Anterior cingulate cortex (tissue), 58 donors: ENCODE measurements around the gene PCGF2.
"Not testable (repeated sequence)": the region's sequence is repeated elsewhere in the genome, so short reads cannot be mapped to it uniquely, and the experiment has no call there.

ENCODE experiments used
- DNase-seq, 58 donors: peaks; one replicate each; lab custom pipeline; 2025; lab: John Stamatoyannopoulos, UW

The PCGF2 gene

DNA sequence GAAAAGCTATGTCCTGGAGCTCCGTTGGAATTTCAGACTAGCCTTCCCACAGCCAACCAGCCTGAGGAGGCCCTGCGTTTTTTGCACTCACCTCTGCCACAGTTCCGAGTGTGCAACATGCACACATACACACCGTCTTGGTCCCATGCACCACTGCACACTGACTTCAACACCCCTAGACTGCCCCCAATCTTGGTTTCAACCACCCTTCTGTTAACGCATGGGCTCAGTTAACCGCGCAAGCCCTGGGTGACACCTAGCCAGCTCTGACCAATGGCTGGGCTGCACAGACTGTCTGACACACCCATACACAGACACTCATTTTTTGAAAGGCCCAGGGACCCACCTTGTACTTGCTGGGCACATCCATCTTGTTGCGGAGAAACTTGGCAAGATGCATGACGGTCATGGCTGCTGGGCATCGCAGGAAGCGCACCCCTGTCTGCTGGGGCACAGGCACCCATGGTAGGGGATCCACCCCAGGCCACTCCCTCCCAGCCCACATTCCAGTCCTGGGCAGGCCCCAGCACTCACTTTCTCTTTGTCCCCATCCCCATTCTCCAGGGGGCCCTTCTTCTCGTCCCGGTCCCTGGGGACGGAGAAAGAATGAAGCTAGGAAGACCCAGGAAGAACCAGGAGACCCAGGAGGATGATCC lies 10.0 kb downstream of the PCGF2 start:
- DNase-seq, result no peak

DNA sequence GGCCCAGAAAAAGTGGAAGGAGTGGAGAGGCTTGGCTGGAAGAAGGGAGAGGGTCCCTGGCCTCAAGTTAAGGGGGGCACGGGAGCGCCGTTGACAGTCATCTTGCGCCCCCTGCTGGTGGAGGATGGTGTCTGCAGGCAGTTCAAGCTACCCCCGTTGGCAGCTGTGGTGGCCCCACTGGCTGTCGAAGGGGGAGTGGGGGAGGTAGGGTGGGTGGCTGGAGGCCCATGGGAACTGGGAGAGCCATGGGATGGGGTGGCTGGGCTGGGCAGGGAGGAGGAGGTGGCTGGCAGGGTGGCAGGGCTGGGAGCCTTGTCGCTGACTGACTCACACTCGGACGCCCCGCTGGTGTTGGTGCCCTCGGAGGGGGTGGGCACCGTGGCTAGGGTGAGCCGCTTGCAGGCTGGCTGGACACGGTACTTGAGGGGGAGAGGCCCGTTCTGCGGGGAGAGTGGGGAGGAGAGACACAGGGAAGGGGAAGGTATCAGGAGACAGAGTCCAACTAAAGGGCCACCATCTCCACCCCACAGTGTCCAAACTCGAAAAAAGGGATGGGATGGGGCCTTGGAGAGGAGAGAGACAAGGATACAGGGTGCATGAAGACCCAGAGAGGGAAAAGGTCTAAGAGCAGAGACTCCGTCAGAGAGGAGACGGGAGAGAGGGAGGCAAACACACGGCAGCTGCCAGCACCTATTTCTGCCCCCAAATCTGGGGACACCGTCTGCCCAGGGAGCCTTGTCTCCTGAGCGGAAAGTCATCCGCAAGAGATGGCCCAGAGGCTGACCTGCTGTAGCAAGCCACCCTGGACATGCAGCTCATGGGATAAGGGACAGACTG lies 12.8 kb downstream of the PCGF2 start:
- peak in 37 of 58 donors; percentile 16 to 74 (median 36) for DNase-seq

- no peak for DNase-seq
These were observed 13.9 kb downstream of the PCGF2 start for GRCh38 chr17:38733982-38734973.

- no peak for DNase-seq
These were observed 14.7 kb downstream of the PCGF2 start for GRCh38 chr17:38733282-38733981.

GRCh38 chr17:38732376-38733281 lies 15.5 kb downstream of the PCGF2 start:
- peak in 1 of 58 donors; percentile 25 for DNase-seq

DNA sequence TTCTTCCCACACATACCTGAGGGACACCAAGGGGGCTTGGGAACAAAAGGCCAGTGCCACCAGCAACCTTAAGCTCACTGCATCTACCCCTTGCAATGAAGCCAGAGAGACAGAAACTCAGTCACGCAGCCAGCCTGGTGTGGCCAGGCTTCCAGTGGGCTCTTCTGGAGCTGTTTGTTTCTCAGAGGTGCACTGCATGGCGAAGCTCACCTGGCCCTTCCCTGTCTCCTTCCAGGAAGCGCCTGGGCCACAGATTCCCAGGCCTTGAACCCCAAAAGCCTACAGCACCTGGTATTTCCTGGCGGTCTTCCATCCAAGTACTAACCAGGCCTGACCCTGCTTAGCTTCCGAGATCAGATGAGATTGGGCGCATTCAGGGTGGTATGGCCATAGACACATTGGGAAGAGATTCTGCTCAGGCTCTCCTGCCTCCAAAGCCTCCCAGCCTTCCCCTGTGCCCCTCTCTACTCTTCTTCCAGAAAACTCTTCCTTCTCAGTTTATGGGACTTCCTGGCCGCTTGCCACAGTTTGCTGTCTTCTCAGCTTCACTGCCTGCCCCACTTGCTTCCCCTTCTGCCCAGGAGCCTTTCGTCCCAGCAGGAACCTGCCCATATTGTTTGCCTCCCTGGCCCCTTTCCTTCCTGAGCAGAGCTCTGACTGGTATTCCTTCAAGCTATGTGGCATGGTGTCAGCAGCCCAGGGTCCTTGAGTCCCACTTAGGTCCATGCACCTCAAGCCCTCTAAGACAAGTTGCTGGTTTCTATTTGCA lies 16.4 kb downstream of the PCGF2 start:
- DNase-seq, result peak in 1 of 58 donors; percentile 25

- peak in 16 of 58 donors; percentile 20 to 73 (median 44) for DNase-seq
These were observed 17.4 kb downstream of the PCGF2 start for GRCh38 chr17:38730526-38731379.

DNA sequence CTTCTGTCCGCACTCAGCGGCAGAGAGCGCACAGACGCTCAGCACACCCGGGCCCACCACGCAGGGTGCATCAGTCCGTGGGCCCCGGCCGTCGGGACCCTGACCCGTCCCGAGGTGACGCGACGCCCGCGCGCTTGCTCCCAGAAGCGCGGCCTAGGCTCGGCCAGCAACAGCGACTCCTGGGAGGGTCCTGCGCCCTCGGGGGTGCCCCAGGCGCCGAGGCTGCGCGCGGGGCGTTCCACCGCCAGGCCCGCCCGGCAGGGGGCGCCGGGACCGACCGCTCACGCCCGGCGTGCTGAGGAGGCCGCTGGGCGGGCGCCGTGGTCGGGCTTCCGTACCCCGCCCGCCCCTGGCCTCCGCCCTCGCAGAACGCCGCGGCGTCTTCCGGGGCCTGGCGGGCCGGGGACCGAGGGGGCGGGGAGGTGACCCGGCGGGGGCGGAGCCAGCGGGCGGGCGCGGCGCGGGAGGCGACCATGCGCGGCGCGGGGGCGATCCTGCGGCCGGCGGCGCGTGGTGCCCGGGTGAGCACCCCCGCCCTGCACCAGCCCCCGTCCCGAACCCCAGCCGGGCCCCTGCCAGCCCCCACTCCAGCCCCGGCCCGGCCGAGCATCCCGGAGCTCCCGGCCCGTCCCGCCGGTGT lies 18.1 kb downstream of the PCGF2 start, which contains the start of gene CISD3:
CISD3 (plus strand) TSS at position 456 of the 640 bp plus-strand sequence; CDS start at position 474, 18 bp downstream.
- peak in 50 of 58 donors; percentile 33 to 83 (median 66) for DNase-seq

- DNase-seq, result no peak
These were observed 18.7 kb downstream of the PCGF2 start for GRCh38 chr17:38729368-38729885.

DNA sequence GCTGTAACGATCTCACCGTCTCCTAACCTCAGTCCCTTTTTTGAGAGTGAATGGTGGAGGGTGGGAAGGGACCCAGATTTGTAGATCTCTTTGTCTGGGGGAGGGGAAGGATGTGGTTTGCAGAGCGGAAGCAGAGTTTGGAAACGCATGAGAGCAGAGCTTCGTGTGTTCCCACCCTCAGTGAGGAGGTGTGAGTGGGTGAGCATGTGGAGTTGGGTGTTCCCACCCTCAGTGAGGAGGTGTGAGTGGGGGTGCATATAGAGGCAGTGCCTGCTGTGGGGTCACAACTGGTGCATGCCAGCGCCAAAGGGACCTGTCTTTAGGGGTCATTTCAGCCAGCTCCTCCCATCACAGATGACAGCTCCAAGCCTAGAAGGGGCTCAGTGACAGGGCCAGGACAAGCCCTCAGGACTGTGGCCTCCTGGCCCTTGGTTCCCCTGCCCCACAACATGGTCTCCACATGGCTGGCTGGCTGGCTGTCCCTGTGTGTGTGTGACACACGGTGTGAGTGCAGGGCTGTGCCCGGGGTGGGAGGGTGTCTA lies 19.8 kb downstream of the PCGF2 start:
- DNase-seq, result peak in 2 of 58 donors; percentile 9 to 20

DNA sequence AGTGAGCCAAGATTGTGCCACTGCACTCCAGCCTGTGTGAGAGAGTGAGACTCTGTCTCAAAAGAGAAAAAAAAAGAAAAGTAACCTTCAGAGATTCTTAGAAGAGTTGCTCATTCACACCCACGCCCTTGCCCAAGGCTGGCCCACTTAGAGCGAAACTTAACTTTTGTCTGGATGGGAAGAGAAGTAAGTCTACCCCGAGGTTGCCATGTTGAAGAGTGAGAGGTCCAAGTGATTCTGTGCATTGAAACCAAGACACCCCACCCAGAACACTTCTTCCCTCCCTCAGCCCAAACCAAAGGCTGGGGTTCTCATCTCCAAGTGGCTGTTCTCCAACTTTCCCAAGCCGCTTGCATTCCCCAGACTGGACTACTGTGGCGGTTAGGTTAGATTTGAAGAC lies 20.4 kb downstream of the PCGF2 start:
- DNase-seq, result no peak

GRCh38 chr17:38726145-38726544 lies 22.0 kb downstream of the PCGF2 start:
- DNase-seq, result not testable (repeated sequence)

GRCh38 chr17:38725066-38725465 lies 23.1 kb downstream of the PCGF2 start:
- DNase-seq, result peak in 1 of 58 donors; percentile 70

DNA sequence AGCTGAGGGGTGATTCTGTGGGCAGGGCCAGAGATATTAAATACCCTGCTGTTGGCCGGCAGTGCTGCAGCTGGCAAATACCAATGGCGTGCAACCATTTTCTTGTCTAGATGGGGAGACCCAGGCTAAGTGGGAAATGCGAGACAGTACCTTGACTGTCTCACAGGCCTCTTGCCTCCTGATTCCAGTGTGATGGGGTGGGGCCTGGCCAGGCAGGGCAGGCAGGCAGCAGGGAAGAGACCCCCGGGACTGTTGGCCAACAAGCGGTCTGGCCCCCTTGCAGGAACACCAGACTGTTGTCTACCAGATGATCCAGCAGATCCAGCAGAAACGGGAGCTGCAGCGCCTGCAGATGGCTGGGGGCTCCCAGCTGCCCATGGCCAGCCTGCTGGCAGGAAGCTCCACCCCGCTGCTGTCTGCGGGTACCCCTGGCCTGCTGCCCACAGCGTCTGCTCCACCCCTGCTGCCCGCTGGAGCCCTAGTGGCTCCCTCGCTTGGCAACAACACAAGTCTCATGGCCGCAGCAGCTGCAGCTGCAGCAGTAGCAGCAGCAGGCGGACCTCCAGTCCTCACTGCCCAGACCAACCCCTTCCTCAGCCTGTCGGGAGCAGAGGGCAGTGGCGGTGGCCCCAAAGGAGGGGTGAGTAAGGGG lies 23.7 kb downstream of the PCGF2 start:
- DNase-seq, result peak in 54 of 58 donors; percentile 33 to 93 (median 80)

- no peak for DNase-seq
These were observed 26.3 kb downstream of the PCGF2 start for GRCh38 chr17:38721802-38722201.
